Activated naive CD4-positive, alpha-beta T cell treated with anti-CD3 and anti-CD28 coated beads, Interleukin-2, amount 50 U/mL, for 16 hours (primary cell): ENCODE measurements around the gene KCNH1.
A peak's percentile ranks its signal among the peaks of the same experiment; 100 is the strongest.
"Not testable (repeated sequence)": the region's sequence is repeated elsewhere in the genome, so short reads cannot be mapped to it uniquely, and the experiment has no call there.

Experiments used
- DNase-seq: peaks from one replicate; pipeline ENCODE4 v3.0.0-alpha.2; 2020

The KCNH1 gene

DNA sequence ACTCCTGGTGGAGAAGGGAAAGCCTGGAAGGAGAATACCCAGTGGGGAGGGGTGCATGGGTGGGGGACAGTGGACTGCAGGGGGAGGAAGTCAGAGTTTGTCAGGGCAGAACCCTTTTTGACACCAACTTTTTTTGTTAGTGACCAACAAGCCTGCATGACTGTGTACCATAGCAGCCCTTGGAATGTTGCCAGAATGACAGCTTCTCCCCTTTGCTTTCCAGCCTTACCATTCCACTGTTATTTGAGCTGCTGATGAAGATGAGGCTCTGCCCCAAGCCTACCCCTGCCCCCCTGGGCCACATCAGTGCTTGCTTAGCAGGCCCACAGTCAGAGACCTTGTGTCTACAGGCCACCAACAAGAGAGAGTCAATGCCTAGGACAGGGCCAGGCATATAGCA, 464.0 kb downstream of the KCNH1 start:
- DNase-seq: no peak

DNA sequence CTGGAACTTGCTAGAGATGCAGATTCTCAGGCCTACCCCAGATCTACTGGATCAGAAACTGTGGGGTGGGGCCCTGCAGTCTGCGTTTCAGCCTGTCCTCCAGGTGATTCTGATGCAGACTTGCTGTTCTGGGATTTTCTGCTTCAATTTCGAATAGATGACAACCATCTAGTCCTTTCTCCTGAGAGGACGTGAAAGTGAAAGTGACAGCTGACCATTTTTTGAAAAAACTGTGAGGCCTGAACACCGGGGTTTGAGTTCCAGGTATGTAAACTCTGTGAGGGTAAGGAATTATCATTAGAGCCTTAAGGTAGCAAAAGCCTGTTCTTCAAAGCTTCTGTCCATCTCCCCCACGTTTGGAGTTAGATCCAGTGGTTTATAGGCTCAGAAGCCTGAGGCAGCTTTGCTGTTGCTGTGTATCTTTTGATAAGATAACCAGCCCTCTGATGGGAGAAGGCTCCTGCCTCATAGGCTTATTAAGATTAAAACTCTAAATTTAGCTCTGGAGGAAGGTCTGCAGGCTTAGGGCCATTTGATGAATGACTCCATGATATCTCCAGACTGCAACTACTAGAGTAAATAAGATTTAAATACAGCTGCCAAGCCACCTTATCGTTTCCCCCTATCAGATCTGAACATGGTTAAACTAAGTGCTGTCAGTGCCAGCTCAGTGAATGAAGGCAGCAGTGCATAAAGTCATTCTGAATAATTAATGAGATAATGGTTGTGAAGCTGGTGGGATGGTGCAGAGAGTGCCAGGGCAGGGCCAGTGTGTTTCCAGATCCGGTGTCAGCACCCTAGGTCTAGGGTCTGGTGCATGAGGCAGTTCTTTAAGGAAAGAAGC, 470.0 kb downstream of the KCNH1 start:
- no peak for DNase-seq

DNA sequence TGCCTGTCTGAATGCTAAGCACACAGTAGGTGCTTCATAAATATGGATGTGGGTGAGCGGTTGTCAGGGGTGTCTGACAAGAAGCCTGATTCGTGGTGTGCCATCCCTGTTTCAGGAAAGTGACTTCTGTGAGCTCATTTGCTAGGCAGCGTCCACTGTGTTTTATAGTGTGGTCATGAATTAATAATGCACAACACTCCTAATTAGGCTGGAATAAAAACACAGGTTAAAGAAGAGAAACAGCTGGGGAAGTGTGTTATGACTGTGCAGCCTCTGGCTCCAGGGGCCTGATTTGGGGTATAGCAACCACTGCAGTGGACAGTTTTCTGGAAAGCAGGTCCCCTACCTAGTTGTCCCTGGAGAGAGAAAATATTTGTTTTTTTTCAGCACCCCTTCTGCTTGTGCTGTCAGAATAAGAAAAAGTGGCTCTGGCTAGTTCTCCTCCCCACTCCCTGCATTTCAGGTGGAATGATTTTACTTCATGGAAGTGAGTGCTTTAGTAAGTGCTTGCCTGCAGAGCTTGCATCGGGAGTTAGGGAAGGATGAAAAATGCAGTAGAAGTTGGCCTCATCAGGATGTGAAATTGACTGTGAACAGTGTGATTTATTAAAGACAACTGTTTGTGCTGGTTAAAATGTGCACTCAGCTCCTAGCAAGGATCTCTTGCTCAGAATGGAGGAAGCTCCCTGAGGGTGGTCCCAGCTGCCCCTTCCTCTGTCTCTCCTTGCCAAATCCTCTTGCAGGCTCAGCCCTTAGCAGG, 471.5 kb downstream of the KCNH1 start:
- no peak for DNase-seq

DNA sequence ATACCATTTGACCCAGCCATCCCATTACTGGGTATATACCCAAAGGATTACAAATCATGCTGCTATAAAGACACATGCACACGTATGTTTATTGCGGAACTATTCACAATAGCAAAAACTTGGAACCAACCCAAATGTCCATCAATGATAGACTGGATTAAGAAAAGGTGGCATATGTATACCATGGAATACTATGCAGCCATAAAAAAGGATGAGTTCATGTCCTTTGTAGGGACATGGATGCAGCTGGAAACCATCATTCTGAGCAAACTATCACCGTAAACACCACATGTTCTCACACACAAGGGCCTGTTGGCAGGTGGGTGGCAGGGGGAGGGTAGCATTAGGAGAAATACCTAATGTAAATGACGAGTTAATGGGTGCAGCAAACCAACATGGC, 472.4 kb downstream of the KCNH1 start:
- not testable (repeated sequence) for DNase-seq

DNA sequence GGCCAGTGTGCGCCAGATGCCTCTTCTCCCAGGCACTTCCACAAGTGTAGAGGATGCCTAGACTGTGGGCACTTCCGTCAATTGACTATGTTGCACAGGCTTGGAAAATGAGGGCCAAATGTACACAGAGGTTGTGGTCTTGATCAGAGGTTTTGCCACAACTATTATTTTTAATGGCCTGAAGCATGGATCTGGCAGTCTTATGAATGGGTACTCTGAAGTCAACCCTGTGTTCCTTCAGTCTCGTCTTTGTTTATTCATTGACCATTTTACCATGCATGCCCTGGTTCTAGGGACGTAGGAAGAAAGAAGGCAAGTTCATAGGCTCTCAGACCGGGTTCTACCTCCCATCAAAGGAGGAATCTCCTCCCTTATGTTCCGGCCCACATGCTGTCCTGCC, 476.1 kb downstream of the KCNH1 start:
- no peak for DNase-seq

DNA sequence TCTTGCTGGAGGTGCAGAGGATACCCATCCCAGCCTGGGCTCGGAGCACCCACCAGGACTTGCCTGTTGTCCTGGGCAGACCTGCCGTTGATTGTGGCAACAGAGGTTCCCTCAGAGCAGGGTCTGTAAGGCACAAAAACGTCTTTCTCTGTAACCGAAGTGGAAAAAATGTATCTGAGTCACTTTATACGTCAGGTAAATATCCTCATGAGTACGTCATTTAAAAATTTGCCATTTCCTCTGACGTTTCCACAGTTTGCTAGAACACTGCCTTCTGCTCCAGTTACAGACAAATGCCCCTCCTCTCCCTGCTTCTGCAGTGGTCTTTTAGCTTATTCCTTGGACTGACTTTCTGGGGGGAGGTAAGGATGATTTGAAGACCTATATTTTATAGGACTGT, 478.4 kb downstream of the KCNH1 start:
- DNase-seq: no peak

DNA sequence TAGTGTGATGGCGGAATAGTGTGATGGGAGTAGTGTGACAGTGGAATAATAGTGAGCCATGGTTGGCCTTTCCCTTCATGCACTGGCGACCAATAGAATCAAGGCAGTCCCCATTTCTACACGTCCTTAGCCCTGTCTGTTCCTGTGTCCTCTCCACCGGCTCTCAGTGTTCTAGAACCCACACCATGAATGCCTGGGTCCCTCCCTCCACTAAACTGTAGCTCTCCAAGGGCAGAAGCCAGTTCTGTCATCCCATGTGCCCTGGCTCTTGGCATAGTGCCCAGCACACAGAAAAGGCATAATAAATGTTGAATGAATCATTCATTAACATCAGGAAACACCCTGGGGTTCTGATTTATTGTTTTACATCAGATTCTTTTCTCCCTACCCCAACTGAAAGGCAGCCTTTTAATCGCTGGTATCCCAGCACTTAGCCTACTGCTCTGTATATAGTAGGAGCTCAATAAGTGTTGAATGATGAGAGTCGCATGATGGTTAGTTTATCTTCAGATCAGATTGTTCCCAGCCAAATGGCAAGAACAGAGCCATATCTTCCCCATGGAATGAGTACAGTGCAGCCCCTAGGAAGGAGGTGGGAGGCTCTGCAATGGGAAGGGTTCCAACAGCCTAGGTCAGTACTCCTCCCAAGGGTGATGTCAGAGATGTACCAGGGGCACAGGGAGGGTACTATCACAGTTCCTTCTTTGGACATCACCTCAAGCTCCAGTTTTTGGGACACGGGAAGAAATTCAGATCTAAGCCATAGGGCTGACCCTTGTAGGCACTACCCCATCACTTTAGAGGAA, 479.6 kb downstream of the KCNH1 start:
- peak; percentile 32 for DNase-seq

DNA sequence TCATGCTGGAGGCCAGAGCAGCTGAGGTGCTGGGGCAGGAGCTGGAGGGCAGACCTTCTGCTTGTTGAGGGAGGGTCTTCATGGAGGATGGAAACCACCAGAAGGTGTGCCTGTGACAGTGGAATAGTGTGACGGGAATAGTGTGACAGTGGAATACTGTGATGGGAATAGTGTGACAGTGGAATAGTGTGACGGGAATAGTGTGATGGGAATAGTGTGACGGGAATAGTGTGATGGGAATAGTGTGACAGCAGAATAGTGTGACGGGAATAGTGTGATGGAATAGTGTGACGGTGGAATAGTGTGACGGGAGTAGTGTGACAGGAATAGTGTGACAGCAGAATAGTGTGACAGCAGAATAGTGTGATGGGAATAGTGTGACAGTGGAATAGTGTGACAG, 480.2 kb downstream of the KCNH1 start:
- no peak for DNase-seq

DNA sequence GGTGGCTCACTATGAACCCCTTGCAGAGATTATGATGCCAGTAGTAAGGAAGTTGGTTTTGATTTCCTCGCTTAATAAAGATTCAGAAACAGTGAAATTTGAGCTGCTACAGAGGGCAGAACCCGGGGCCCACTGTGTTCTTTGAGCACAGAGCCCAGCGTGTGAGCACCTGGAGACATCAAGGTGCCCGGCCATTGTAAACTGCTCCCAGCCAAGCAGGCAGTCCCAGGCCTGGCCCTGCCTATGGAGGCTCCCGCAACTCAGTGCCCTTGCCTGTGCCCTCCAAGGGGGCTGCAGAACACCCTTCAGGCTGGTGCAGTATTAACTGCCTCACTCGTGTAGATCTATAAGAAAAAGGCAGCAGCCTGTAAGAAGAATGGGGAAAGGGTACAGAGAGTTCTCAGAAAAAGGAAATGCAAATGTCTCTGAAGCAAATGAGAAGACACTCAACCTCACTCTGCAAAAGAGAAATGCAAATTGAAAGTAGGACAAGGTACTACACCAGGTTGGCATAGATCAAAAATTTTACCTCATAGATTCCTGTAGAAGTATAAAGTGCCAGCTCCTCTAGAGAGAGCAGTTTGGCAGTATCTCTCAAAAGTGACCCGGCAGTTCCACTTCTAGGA, 481.5 kb downstream of the KCNH1 start:
- DNase-seq: no peak

DNA sequence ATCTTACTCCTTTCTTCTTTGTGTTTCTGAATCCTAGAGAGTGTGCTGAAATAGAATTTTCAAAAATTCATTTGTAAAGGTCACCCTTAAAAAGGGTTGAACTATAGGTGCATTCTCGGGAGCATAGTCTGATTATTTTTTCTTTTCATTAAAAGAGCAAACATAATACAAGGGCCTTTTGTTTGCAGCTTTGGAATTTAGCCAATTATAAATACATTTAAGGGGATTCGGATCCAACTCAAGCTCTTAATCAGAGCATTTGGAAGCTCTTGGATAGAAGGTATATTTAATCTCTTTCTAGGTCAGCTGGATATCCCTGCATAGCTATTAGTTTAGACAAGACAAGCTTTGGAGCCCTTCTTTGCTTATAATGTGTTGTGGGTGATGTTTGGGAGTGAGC, 483.5 kb downstream of the KCNH1 start:
- DNase-seq: no peak

DNA sequence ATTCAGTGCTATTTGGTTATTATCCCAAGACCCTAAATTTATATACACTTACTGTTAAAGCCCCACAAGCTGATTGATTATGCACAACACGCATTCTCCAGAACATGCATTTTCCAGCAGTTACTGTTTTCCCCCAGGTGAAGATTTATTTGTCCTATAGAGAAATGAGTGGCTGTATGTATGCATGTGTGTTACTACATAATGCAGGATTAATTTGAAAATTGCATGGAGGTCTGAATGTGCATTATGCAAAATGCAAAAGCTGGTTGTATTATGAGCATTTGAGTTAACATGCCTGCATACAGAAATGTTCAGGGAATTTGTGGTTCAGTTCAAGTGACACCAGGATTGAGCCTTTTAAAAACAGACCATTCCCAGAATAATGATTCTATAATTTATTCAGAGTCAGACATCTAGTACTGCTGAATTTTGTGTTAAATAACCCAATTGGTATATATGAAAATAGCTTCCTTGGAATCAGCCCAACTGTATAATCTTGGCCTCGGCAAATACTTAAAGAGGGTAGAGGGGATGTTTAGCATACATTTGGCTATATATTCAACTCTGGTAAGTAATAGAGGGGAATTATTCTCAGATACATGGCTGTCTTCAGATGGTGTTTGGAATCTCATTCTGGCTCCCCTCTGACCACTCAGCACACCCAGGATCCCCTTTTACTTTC, 485.2 kb downstream of the KCNH1 start:
- no peak for DNase-seq

DNA sequence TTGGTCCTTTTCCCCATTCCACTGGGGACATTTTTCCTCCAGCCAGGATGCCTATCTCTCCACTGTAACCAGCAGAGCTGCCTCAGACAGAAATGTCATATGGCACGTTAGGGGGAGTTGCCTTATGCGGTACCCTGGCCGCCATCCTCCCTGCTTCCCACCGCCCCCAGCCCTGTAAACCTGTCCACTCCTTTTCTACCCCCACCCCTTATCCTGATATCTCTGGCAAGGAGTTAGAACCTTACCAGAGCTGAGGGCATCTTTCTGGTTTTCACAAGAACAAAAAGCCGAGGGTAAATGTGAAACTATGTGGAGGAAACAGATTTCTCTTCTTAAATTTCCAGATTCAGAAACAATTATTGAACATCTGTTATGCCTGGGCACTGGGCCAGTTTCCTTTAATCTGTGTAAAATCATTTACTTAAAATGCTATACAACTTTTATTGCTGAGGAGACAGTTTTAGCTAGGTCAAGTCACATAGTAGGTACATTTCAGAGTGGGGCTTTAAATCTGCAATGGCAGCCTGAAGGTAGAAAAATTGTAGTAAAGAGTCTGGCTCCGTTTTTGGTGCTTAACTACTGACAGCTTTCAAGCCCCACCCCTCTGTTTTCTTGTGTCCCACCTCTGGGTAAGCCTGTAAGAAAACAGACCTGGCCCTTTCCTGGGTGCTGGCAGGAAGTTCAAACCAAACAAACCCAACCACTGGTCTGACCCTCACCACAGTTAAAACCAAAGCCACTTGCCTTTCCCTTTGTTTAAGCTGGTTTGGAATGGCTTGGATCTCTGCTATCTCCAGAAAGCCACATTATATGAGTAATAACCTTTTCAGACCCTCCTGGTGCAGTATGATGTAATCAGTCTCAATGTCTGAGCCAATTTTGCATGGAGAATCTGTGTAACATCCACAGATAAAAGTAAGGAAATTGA, 486.3 kb downstream of the KCNH1 start:
- no peak for DNase-seq

DNA sequence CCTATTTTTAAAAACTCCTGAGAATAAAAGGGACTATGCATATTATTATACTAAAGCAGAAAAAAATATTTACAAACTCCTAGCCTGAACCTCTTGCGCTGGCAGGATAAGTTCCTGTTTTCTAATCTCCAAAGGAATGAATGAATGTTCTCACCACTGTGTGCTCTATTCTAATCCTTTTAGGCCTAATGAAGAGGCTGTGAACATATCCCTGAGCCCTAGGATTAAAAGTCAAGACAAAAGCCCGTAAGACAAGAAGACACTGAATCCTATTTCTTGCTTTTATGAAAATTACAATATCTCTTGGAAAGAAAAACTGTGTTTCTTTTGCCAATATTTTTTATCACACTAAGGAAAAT, 487.7 kb downstream of the KCNH1 start:
- DNase-seq: no peak

DNA sequence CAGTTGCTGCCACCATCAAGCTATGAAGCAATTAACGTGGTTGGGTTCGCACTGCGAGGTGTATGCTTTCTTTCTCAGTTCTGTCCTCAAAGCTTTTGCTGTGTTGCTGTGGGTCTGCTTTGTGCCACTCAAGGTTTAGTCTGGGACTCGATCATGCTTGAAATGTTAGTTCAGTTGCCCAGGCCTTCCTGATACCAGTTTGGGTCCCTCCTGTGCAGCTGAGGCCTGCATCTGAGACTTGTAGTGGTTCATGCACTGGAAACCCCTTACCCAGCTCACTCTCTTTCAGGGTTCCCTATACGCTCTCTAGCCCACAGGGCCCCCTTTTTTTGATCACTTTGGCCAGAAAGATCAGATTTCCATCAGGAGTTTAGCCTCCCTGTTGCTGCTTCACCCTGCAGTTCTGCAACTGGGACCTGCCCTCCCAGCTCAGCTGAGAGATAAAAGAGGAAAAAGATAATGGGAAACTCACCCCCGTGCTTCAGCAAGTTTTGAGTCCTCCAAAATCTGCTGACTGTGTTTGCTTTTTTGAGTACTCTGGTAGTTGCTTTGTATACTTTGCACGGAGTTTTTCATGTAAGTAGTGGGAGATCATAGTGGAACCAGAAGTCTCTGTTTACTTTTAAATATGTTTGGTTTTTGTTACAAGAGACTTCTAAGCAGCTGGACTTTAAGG, 488.2 kb downstream of the KCNH1 start:
- no peak for DNase-seq

DNA sequence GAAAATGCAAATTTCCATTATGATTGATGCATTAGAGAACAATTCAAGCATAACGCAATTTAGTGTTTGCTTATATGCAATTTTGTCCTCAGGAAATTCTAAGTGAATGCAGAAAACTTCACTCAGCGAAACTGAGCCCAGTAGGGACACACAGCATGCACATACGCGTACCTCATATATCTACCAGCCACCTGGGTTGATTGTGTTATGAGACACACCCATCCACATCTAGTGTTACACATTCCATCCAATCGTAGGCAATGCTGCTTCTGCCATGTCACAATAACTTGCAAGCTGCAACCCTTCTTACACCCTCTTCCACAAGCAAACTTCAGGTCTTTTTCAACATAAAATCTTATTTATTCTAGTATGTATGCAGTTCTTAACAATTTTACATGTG, 492.4 kb downstream of the KCNH1 start:
- DNase-seq: no peak

DNA sequence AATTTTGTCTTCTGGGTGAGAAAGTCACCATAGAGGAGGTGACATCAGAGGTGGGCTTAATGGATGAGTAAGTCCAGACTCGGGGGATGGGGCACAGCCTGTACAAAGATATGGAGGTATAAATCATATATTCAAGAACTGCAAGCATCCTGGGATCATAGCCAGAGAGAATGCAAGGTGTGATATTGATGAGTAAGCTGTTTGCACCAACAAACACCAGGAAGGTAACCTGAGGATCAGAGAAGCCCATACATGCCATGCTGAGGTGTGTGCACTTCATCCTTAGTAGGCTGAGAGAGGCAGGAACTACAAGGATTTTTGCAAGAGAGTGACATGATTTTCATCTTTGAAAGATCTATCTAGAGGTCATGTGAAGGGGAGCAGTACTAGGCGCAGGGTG, 498.8 kb downstream of the KCNH1 start:
- DNase-seq: no peak

DNA sequence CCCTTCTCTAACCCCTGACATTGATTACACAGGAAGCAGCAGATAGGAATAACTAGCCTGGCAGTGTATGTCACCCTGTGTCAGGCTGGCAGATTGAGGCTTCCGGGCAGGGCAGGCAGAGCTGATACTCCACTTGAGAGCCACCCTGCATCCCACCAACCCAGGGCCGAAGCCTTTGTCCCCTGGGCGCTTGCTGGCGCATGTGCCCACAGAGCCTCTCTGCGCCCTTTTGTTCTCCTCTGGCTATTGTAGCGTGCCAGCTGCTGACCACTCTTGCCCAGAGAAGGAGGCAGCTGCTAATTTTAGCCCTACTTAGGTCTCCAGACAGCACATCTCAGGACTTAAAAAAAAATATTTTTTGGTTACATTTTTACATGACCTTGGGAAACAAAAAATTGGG, 500.3 kb downstream of the KCNH1 start:
- DNase-seq: no peak

DNA sequence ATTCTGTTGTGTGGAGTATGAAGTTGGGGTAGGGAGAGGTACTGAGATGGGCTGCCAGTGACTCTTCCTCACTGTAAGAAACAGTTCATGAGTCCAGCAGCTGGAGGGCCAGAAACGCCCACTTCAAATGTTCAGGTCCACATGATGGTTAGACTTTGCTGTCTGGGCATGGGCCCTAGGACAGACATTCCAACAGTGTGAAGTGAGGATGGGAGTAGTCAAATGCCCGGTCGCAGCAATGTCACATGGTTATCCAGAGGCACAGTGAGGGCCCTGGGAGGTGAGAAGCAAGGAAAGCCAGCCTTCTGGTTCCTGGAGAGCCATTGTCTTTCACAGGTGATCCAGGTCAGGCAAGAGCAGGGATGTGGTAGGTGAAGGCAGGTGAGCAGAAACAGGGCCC, 500.8 kb downstream of the KCNH1 start:
- DNase-seq: no peak

DNA sequence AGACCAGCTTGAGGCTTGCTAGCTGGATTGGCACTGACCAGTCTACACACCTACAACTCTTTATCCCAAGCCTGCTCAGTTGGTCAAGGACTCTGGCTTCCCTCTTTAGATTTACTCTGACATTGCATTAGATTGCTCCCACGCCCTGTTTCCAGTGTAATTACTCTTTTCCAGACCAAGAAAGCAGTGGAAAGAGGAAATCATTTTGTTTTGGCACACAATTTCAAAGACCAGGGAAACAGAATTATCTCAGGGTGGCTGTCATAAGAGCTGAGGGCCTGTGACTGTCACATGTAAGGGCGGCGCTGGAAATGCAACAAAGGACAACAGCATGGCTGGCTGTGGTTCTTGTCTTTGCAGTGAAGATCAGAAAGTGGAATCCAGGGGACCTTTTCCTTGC, 502.5 kb downstream of the KCNH1 start:
- no peak for DNase-seq

DNA sequence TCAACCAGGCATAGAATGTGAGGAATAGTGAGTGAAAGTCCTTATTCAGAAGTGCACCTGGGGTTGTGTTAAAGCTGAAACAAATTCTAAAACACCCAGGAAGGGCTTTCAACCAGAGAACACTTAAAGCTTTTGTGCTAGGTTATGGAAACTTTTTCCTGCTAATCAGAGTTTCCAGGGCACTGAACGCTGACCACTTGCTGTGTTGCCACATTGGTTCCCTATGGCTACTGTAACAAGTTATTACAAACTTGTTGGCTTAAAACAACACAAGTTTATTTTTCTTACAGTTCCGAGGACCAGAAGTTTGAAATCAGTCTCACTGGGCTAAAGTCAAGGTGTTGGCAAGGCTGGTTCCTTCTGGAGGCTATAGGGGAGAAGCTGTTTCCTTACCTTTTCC, 504.7 kb downstream of the KCNH1 start:
- DNase-seq: no peak

DNA sequence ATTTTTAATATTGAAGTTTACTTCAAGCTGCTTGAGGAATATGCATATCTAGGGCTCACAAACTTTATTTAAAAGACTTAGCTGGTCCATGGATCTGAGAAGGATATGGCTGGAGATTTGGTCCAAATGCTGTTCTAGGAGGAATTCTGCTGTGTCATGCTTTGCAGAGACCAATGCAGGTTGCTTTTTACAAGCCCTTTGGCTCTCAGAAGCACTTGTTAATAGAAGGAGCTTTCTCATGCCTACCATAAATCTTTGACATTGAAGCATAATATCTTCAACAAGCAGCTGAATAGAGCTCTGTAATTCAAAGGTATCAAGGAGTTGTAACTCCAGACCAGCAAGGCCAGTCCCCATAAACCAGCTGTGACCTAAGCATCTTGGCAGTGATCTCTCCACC, 506.2 kb downstream of the KCNH1 start:
- no peak for DNase-seq
